KBM-7 (cell line): Measurements from ENCODE around the gene CMBL.
"Not testable (repeated sequence)": the region's sequence is repeated elsewhere in the genome, so short reads cannot be mapped to it uniquely, and the experiment has no call there.

Experiments
- DNase-seq: peaks from one replicate; pipeline ENCODE4 v3.0.0-alpha.2; 2015
- in situ Hi-C: fragments of 300-500 bp; cut with MboI; formaldehyde crosslinking; loops from 2 replicates; pipeline ENCODE4 v1.14.3; 2020; ENCODE audit warnings: low sequenced_read_pairs, low pct_unique_long_range_greater_than_20kb, mixed read lengths

CMBL gene

DNA sequence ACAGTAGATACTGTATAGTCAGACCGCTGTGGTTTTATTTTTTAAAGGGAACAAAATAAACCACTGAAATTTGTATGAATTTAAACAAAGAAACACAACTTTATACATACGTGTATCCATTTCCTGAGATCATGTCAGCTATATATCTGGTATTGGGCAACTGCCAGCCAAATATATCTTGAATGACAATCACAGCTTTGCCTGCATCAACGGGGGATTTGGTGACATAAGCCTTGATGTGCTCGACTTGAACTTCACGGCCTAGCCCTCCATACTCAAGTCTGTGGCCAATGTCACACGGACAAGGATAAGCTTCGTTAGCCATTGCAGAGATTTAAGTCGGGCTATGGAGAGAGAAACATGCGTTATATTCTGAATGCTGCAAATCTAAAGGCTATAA lies 17.3 kb downstream of the CMBL start:
- no peak for DNase-seq
- in situ Hi-C loops, result no loop called here

GRCh38 chr5:10289991-10290390 lies 17.7 kb downstream of the CMBL start:
- in situ Hi-C loops, result no loop called here
- DNase-seq, result no peak

DNA sequence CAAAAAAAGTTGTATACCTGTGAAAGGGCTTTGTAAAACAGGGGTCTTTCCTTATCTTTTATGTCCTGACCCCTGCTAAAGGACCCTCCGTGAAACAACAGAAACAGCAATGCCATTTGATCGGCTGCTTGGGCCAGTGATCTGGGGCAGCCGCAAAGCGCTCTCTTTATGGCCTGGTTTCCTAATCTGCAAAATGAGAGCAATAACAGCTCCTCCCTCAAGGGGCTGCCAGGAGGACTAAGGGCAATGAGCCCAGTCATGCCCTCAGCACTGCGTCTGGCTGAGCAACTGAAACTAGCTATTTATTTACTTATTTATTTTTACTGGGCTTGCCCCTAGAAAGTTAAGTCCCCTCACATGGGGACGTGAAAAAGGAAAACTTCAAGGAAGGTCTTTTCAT lies 18.3 kb downstream of the CMBL start:
- in situ Hi-C loops, result no loop called here
- DNase-seq, result no peak

DNA sequence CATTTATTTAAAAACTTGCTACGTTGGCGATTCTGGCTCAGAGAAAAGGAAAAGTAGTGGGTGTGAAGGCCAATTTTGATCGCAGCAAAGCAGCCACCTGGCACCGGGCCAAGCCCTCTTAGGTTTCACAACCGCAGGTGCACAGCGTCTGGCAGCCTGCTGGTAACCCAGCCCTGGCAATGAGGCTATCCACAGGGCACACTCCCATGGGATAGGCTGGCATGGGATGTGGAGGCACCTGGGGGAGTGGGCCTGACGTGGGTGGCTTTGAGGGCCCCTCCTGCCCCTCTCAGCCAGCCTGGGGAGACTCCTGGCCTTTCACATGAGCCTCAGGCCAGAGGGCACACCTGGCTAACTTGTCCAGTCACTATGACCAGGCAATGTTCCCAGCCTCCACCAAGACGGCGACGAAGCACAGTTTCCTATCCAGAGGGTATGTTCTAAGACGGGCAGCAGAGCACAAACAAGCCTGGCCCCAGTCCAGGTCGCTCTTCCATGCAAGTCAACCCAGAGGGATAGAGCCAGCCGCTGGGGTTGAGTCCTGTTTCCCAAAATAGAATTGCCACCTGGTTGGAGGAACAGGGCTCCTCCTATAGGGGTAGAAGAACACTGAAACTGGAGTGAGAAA lies 19.0 kb downstream of the CMBL start:
- no peak for DNase-seq
- in situ Hi-C loops, result no loop called here

DNA sequence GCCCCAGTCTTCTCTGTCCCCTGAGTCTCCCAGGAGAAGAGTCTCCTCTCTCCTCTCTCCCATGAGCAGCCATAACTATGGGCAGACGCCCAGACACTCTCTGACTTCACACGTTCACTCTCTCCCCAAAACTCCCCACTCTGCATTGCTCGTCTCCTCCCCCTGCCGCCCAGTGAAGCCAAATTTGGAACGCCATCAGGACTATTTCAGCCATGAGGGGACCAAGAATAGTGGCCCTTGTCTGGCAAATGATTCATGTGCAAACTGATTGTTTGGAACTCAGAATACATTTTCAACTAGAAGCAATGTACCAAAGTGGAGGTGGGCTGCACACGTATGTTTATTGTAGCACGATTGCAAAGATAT lies 20.9 kb downstream of the CMBL start:
- in situ Hi-C loops, result no loop called here
- DNase-seq, result no peak

DNA sequence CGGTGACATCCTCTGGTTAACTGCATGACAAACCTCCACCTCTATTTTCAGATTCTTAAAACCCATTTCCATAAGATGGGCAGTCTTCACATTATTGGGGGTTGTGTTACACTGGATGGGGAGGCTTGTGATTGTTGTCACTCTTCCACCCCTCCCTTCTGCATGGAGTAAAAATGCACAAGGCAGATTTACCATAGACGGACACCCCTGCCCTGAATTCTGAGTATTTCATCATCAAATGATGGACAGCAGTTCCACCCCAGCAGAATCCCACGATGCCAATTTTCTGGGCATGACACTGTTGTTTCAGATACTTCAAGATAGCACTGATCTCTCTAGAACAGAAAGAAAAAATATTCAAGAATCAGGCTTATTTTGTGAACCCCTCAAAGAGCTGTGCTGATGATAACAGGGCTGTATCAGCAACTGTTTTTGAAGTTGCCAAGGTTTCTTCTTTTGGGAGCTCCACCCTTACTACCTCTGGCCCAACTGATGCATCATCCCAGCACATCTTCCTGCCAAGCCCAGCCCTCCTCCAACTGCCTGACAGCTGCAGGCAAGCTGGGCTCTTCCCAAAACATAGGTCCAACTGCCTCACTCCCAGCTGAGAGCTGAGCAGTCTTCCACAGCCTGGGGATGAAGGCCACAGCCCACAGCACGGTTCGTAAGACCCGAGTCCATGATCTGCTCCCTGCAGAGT lies 21.4 kb downstream of the CMBL start:
- in situ Hi-C loops, result no loop called here
- DNase-seq, result no peak

GRCh38 chr5:10285362-10285761 lies 22.3 kb downstream of the CMBL start:
- DNase-seq, in situ Hi-C loops: not testable (repeated sequence)

GRCh38 chr5:10283927-10284635 lies 23.6 kb downstream of the CMBL start:
- in situ Hi-C loops, result no loop called here
- peak; percentile 93 for DNase-seq

DNA sequence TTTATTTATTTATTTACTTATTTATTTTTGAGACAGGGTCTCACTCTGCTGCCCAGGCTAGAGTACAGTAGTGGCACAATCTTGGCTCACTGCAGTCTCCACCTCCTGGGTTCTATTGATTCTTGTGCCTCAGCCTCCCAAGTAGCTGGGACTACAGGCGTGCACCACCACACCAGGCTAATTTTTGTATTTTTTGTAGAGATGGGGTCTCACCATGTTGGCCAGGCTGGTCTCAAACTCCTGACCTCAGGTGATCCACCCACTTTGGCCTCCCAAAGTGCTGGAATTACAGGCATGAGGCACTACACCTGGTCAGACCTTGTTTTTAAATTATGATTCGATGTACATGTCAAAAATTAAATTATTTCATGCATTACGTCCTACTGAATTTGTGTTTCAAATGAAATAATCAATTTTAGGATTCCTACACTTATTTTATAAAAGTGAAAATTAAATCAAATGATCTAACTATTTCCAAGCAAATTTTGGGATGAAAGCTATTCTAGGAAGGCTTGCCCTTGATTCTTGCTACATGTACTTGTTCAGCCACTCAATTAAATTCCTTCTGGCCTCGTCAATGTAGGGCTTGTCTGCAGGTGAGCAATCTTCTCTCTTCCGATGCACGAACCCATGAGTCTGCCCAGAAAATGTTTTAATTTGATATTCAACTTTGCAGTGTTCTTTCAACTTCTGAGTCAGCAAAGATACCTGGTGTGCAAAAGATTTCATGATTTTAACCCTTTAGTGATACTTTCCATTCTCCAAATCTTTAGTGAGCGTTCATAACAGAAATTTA lies 27.6 kb downstream of the CMBL start:
- in situ Hi-C loops, result no loop called here
- no peak for DNase-seq

- in situ Hi-C loops, result no loop called here
- DNase-seq, result no peak
Observed at GRCh38 chr5:10279328-10279727, 28.4 kb downstream of the CMBL start.

DNA sequence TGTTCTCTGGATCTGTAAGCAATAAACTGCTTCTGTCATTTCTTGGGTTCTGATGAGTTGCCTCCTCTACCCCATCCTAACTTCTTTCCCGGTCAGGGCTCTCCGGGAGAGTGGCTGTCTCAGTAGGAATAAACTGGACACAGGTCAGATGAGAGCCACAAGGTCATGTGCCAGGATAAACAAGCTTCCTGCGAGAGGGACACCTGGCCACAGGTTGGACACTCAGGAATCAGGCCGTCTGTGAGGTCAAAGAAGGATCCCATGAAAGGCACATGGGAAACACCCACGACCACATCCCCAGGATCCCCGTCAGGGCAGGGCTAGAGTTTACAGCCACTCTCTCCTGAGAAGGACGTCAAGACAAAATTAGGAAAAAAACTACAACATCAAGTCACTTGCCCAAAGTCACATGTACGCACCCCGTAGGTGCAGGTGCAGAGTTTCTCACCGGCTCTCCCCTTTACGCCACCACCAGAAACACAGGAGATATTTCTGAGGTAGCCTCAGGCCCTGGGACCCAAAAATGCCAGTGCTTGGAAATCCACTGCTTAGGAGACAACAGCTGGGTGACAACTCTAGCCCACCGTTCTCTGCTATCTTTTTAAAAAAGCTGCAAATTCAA lies 28.9 kb downstream of the CMBL start:
- no peak for DNase-seq
- in situ Hi-C loops, result no loop called here

DNA sequence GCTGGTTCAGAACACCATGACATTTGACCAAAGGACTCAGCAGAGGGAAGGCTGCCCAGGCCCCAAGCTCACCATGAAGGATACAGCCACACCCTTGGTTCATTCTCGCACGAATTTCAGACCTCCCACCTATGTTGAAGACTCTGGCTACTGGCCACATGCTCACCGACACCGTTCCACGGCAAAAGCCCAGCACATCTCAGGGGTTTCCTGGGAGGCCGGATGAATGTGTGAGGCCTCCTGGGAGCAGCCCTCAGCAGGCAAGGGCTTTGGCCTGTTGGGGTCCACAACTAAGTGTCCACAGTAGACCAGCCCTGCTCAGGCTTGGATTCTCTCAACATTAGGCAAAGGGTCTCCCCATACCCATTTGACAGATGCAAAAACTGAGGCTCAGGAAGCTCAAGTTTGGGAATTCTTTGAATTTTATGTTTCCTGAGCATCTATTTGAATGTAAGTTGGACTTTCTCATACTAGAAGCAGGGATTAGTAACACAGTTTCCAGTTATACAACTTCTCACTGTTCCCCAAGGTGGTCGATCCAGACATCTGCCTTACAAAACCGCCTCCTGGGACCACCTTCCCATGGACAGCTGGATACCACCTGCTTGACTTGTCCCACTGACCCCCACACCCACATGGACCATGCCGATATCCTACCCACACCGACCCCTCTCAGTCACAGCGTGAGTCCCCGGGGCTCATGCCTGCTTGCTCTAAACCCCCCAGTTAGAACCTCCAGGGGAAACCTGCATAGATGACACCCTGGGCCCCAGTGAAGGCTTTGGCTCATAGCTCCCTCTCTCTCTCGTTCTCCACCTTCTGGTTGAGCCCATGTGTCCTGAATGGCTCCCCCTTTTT lies 29.7 kb downstream of the CMBL start:
- no peak for DNase-seq
- in situ Hi-C loops, result no loop called here

- in situ Hi-C loops, result no loop called here
- no peak for DNase-seq
Observed at GRCh38 chr5:10276691-10277090, 31.0 kb downstream of the CMBL start.

- in situ Hi-C loops, result no loop called here
- no peak for DNase-seq
Observed at GRCh38 chr5:10275991-10276390, 31.7 kb downstream of the CMBL start.

GRCh38 chr5:10275460-10275859 lies 32.2 kb downstream of the CMBL start:
- in situ Hi-C loops, result no loop called here

GRCh38 chr5:10272875-10273209 lies 34.9 kb downstream of the CMBL start:
- DNase-seq, in situ Hi-C loops: not testable (repeated sequence)

More at GRCh38 chr5:10275460-10275859, 32.2 kb downstream of the CMBL start:
- peak; percentile 58 for DNase-seq

DNA sequence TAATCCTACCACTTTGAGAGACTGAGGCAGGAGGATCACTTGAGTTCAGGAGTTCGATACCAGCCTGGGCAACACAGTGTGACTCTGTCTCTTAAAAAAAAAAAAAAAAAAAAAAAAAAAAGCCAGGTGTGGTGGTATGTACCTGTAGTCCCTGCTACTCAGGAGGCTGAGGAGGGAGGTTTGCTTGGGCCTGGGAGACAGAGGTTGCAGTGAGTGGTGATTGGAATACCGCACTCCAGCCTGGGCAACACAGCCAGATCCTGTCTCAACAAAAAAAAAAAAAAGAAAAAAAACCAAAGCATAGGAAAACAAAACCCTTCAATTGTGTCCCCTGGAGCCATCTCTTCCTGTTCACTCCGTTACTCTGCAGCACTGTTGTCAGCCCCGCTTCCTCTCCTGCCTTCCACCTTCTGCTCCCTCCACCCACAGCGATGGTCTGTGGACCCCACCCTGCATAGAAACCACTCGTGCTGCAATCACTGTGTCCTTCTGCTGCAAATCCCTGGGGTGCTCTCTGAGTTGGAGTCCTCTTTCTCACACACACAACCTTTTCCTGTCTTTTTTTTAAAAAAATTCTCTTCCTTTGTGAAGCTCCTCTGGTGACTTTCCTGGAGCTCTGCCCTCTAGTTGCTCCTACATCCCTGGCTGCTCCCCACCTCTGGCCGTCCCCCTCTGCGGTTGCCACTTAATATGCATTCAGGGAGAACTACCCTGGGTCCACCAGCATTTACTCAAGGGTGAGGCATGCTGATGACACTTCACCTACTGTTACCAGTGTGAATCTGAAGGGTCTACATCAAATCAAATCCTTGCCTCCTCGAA lies 35.4 kb downstream of the CMBL start:
- in situ Hi-C loops, result no loop called here
- no peak for DNase-seq

GRCh38 chr5:10268100-10268499 lies 39.6 kb downstream of the CMBL start:
- in situ Hi-C loops, result no loop called here
- DNase-seq, result no peak
